Body of pancreas (tissue), 4 donors: ENCODE results near the gene DUS1L.

Source experiments
- POLR2A ChIP-seq, 3 donors: fragments of 450-650 bp; IDR thresholded peaks; one replicate each; pipeline ENCODE4 v1.6.1; 2016; ENCODE audit warnings: antibody characterized with exemption in 3 of 3, mild to moderate bottlenecking in 2 of 3
- TF ChIP-seq, protein P1 (sequence below), 7 experiments: fragments of 450-650 bp in 4 of 7; fragments of 200-600 bp in 3 of 7; sonication (generic) in 3 of 7; IDR thresholded peaks; one replicate each; pipeline ENCODE4 v1.5.1; 2016 to 2019; ENCODE audit warnings: antibody characterized with exemption in 7 of 7

DNA sequence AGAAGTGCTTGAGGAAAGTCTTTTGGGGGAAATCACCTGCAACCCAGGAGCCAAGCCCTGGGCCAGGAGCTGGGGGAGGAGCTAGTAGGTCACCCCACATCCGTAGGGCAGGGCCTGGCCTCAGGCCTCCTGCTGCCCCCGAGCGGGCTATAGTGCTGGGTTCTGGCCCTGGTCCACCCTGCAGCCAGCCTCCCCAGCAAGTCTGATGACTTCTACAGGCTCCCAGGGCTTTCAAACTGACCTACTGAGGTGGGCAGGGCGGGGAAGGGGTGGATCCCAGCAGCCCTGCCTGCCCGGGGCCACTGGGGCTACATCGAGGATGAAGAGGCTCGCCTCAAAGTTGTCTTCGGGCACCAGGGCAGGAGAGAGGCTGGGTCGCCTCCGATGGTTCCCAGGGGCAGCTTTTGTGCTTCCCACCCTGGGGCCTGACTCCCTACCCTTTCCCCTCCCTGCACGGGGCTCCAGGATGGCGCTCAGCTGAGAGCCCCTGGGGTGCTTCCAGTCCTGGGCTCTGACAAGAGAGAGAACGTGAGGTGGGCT, 47.9 kb downstream of the DUS1L start:
- TF ChIP-seq, protein P1, sequence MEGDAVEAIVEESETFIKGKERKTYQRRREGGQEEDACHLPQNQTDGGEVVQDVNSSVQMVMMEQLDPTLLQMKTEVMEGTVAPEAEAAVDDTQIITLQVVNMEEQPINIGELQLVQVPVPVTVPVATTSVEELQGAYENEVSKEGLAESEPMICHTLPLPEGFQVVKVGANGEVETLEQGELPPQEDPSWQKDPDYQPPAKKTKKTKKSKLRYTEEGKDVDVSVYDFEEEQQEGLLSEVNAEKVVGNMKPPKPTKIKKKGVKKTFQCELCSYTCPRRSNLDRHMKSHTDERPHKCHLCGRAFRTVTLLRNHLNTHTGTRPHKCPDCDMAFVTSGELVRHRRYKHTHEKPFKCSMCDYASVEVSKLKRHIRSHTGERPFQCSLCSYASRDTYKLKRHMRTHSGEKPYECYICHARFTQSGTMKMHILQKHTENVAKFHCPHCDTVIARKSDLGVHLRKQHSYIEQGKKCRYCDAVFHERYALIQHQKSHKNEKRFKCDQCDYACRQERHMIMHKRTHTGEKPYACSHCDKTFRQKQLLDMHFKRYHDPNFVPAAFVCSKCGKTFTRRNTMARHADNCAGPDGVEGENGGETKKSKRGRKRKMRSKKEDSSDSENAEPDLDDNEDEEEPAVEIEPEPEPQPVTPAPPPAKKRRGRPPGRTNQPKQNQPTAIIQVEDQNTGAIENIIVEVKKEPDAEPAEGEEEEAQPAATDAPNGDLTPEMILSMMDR (IDR thresholded peaks at IDR 0.05): no peak
- no peak for TF ChIP-seq POLR2A (IDR thresholded peaks at IDR 0.05)
